GM19438 (cell line): ENCODE measurements around the gene KREMEN1.

Experiments used
- ATAC-seq: cut with Tn5 transposase; IDR thresholded peaks from one replicate; pipeline ENCODE4 v1.9.1; 2021; ENCODE audit warnings: low read depth; ENCODE audit not compliant: unreplicated experiment

Gene KREMEN1

GRCh38 chr22:29216873-29217666 is 144.2 kb downstream of the KREMEN1 start:
- ATAC-seq: no peak
